Fibroblast of skin of scalp (primary cell): ENCODE measurements around the gene YIF1B. TPM values are rescaled to one million over a fixed set of nuclear protein-coding genes. Genes with fewer than 3 reads are reported as not detected.
A peak's percentile ranks its signal among the peaks of the same experiment; 100 is the strongest.
"Not testable (repeated sequence)": the region's sequence is repeated elsewhere in the genome, so short reads cannot be mapped to it uniquely, and the experiment has no call there.

Source experiments
- DNase-seq: peaks from one replicate; pipeline ENCODE4 v3.0.0-alpha.2; 2013
- polyA plus RNA-seq, 2 experiments: library from polyadenylated mRNA; unstranded; fragments of 120-200 nt; gene quantifications; one replicate each; pipeline ENCODE4 v1.2.1, GENCODE V29; 2013; ENCODE audit not compliant: insufficient read length in 2 of 2

The YIF1B gene
- 125 TPM for polyA plus RNA-seq (2013, experiment 1 of 2; ENCODE audit: insufficient read length)
- 116 TPM for polyA plus RNA-seq (2013, experiment 2 of 2; ENCODE audit: insufficient read length)

GRCh38 chr19:38315657-38316476 is at the start of gene YIF1B:
Gene YIF1B, minus strand, starts transcription at chr19:38315947. Its CDS starts 30 bp downstream, at chr19:38315917.
- DNase-seq: peak; percentile 99

- not testable (repeated sequence) for DNase-seq
Measured at GRCh38 chr19:38362946-38363688, 47.4 kb upstream of the YIF1B start.

GRCh38 chr19:38362076-38362945 is 46.6 kb upstream of the YIF1B start:
- DNase-seq: peak; percentile 54

- peak; percentile 66 for DNase-seq
Measured at GRCh38 chr19:38361633-38362075, 45.9 kb upstream of the YIF1B start.

- no peak for DNase-seq
Measured at GRCh38 chr19:38360839-38361631, 45.3 kb upstream of the YIF1B start.

- DNase-seq: no peak
Measured at GRCh38 chr19:38360351-38360750, 44.6 kb upstream of the YIF1B start.

- DNase-seq: no peak
Measured at GRCh38 chr19:38359242-38360021, 43.7 kb upstream of the YIF1B start.

- no peak for DNase-seq
Measured at GRCh38 chr19:38358071-38358470, 42.3 kb upstream of the YIF1B start.

GRCh38 chr19:38355728-38356725 is 40.3 kb upstream of the YIF1B start:
- DNase-seq: no peak

GRCh38 chr19:38352611-38353010 is 36.9 kb upstream of the YIF1B start:
- DNase-seq: no peak

- no peak for DNase-seq
Measured at GRCh38 chr19:38351865-38352395, 36.2 kb upstream of the YIF1B start.

- no peak for DNase-seq
Measured at GRCh38 chr19:38350883-38351282, 35.1 kb upstream of the YIF1B start.

- no peak for DNase-seq
Measured at GRCh38 chr19:38346837-38347236, 31.1 kb upstream of the YIF1B start.

- no peak for DNase-seq
Measured at GRCh38 chr19:38340927-38341326, 25.2 kb upstream of the YIF1B start.

- DNase-seq: not testable (repeated sequence)
Measured at GRCh38 chr19:38339011-38339410, 23.3 kb upstream of the YIF1B start.

- no peak for DNase-seq
Measured at GRCh38 chr19:38337360-38337653, 21.6 kb upstream of the YIF1B start.

- peak; percentile 87 for DNase-seq
Measured at GRCh38 chr19:38336638-38337359, 21.1 kb upstream of the YIF1B start.

- peak; percentile 96 for DNase-seq
Measured at GRCh38 chr19:38335949-38336637, 20.3 kb upstream of the YIF1B start.
